HEK293 (cell line): ENCODE measurements around the gene C17orf67.

Experiments used
- CTCF ChIA-PET: fragments of 350-600 bp; formaldehyde crosslinking; extraction: SDS; loops from one replicate; lab custom pipeline; 2021; ENCODE audit warnings: antibody characterized with exemption; lab: Yijun Ruan, JAX
- POLR2A ChIA-PET: fragments of 300-600 bp; formaldehyde crosslinking; extraction: SDS; loops from one replicate; lab custom pipeline; 2020; ENCODE audit warnings: antibody characterized with exemption, inconsistent platforms; lab: Yijun Ruan, JAX
- H3K27ac ChIP-seq: fragments of 200-500 bp; sonication (Bioruptor generic); 2 replicates; pipeline ENCODE4 v1.5.1; 2014; ENCODE audit warnings: low read depth, low read length, control low read depth, inconsistent platforms; ENCODE audit errors: extremely low read depth
- H3K36me3 ChIP-seq, 2 experiments: fragments of 200-500 bp in 1 of 2; sonication (Bioruptor generic) in 1 of 2; 1 replicate in 1 of 2; 2 replicates in 1 of 2; pipeline ENCODE4 v1.5.1; 2014 to 2017; ENCODE audit warnings: inconsistent platforms in 2 of 2, low read length in 2 of 2; ENCODE audit not compliant: control insufficient read depth in 2 of 2, insufficient read depth in 1 of 2
- H3K4me1 ChIP-seq: fragments of 200-500 bp; sonication (Bioruptor generic); 2 replicates; pipeline ENCODE4 v1.5.1; 2014; ENCODE audit warnings: mild to moderate bottlenecking, low read length, inconsistent platforms; ENCODE audit not compliant: control insufficient read depth, insufficient read depth
- H3K4me3 ChIP-seq: 2 replicates; pipeline ENCODE4 v1.5.1; 2011; ENCODE audit warnings: low read depth, mild to moderate bottlenecking, control low read depth, low read length, moderate library complexity
- H3K9me3 ChIP-seq: fragments of 200-500 bp; sonication (Bioruptor generic); 2 replicates; pipeline ENCODE4 v1.5.1; 2014; ENCODE audit warnings: low read depth, low read length, inconsistent platforms; ENCODE audit not compliant: control insufficient read depth, insufficient read depth
- BCL11B ChIP-seq: fragments of 450-650 bp; formaldehyde crosslinking; IDR thresholded peaks from 2 replicates; pipeline ENCODE4 v1.5.1; 2016; ENCODE audit warnings: low read depth, missing biosample characterization, missing genetic modification characterization
- HOXA7 ChIP-seq: sonication (generic); formaldehyde crosslinking; IDR thresholded peaks from 2 replicates; pipeline ENCODE4 v1.8.1; 2022; ENCODE audit warnings: missing genetic modification reagents, borderline replicate concordance
- KLF8 ChIP-seq: fragments of 450-650 bp; formaldehyde crosslinking; IDR thresholded peaks from 2 replicates; pipeline ENCODE4 v1.5.1; 2016; ENCODE audit warnings: missing biosample characterization, missing genetic modification characterization
- PRDM1 ChIP-seq: fragments of 450-650 bp; formaldehyde crosslinking; IDR thresholded peaks from 2 replicates; pipeline ENCODE4; 2016; ENCODE audit warnings: missing biosample characterization, missing genetic modification characterization
- PRDM4 ChIP-seq: fragments of 450-650 bp; formaldehyde crosslinking; IDR thresholded peaks from 2 replicates; pipeline ENCODE4 v1.5.1; 2017; ENCODE audit warnings: missing biosample characterization, missing genetic modification characterization
- WT1 ChIP-seq: fragments of 450-650 bp; formaldehyde crosslinking; IDR thresholded peaks from 2 replicates; pipeline ENCODE4 v1.5.1; 2016; ENCODE audit warnings: missing biosample characterization, missing genetic modification characterization
- ZBTB26 ChIP-seq: fragments of 450-650 bp; formaldehyde crosslinking; optimal IDR thresholded peaks from 2 replicates; pipeline ENCODE3; 2016; ENCODE audit warnings: missing biosample characterization, mild to moderate bottlenecking, missing genetic modification characterization
- ZEB2 ChIP-seq: fragments of 450-650 bp; formaldehyde crosslinking; IDR thresholded peaks from 2 replicates; pipeline ENCODE4 v1.5.1; 2016; ENCODE audit warnings: missing biosample characterization, missing genetic modification characterization
- ZFP41 ChIP-seq: fragments of 450-650 bp; formaldehyde crosslinking; IDR thresholded peaks from 2 replicates; pipeline ENCODE4 v1.5.1; 2016; ENCODE audit warnings: missing biosample characterization, missing genetic modification characterization, borderline replicate concordance
- ZFP69B ChIP-seq: fragments of 450-650 bp; formaldehyde crosslinking; IDR thresholded peaks from 2 replicates; pipeline ENCODE4 v1.5.1; 2016; ENCODE audit warnings: missing biosample characterization, missing genetic modification characterization
- ZNF184 ChIP-seq: fragments of 450-650 bp; IDR thresholded peaks from 2 replicates; pipeline ENCODE4 v1.5.1; 2018; ENCODE audit warnings: missing biosample characterization, mild to moderate bottlenecking, missing genetic modification characterization
- ZNF266 ChIP-seq: fragments of 450-650 bp; formaldehyde crosslinking; IDR thresholded peaks from 2 replicates; pipeline ENCODE4 v1.5.1; 2016; ENCODE audit warnings: missing biosample characterization, missing genetic modification characterization, low read depth
- ZNF416 ChIP-seq: fragments of 450-650 bp; formaldehyde crosslinking; IDR thresholded peaks from 2 replicates; pipeline ENCODE4 v1.5.1; 2016; ENCODE audit warnings: missing biosample characterization, missing genetic modification characterization
- ZNF449 ChIP-seq: fragments of 450-650 bp; formaldehyde crosslinking; IDR thresholded peaks from 2 replicates; pipeline ENCODE4 v1.5.1; 2017; ENCODE audit warnings: missing biosample characterization, mild to moderate bottlenecking, missing genetic modification characterization, moderate library complexity
- ZNF501 ChIP-seq: fragments of 450-650 bp; formaldehyde crosslinking; IDR thresholded peaks from 2 replicates; pipeline ENCODE4 v1.5.1; 2016; ENCODE audit warnings: missing biosample characterization, missing genetic modification characterization
- ZNF555 ChIP-seq: fragments of 450-650 bp; formaldehyde crosslinking; conservative IDR thresholded peaks from 2 replicates; pipeline ENCODE4 v1.5.1; 2017; ENCODE audit warnings: missing biosample characterization, mild to moderate bottlenecking, missing genetic modification characterization, inconsistent platforms
- ZNF658 ChIP-seq: fragments of 450-650 bp; formaldehyde crosslinking; IDR thresholded peaks from 2 replicates; pipeline ENCODE4; 2016; ENCODE audit warnings: missing biosample characterization, missing genetic modification characterization
- ZNF677 ChIP-seq: fragments of 450-650 bp; IDR thresholded peaks from 2 replicates; pipeline ENCODE4 v1.5.0; 2018; ENCODE audit warnings: missing biosample characterization, mild to moderate bottlenecking, missing genetic modification characterization, moderate library complexity
- ZNF707 ChIP-seq: fragments of 450-650 bp; formaldehyde crosslinking; IDR thresholded peaks from 2 replicates; pipeline ENCODE4 v1.5.1; 2016; ENCODE audit warnings: missing biosample characterization, missing genetic modification characterization
- ZNF76 ChIP-seq: fragments of 450-650 bp; formaldehyde crosslinking; IDR thresholded peaks from 2 replicates; pipeline ENCODE4; 2016; ENCODE audit warnings: low read depth, missing biosample characterization, missing genetic modification characterization, borderline replicate concordance
- ZNF785 ChIP-seq: fragments of 450-650 bp; formaldehyde crosslinking; IDR thresholded peaks from 2 replicates; pipeline ENCODE4 v1.5.1; 2016; ENCODE audit warnings: missing biosample characterization, missing genetic modification characterization
- ZSCAN30 ChIP-seq: fragments of 450-650 bp; IDR thresholded peaks from 2 replicates; pipeline ENCODE4 v1.5.1; 2018; ENCODE audit warnings: missing biosample characterization, mild to moderate bottlenecking, missing genetic modification characterization, moderate library complexity
- TF ChIP-seq, protein P1 (sequence below): fragments of 450-650 bp; formaldehyde crosslinking; IDR thresholded peaks from 2 replicates; pipeline ENCODE4 v1.5.1; 2016; ENCODE audit warnings: missing biosample characterization, missing genetic modification characterization

C17orf67 gene

GRCh38 chr17:56880571-56880970, 46.9 kb upstream of the C17orf67 start (continued):
- no peak for TF ChIP-seq ZNF555

DNA sequence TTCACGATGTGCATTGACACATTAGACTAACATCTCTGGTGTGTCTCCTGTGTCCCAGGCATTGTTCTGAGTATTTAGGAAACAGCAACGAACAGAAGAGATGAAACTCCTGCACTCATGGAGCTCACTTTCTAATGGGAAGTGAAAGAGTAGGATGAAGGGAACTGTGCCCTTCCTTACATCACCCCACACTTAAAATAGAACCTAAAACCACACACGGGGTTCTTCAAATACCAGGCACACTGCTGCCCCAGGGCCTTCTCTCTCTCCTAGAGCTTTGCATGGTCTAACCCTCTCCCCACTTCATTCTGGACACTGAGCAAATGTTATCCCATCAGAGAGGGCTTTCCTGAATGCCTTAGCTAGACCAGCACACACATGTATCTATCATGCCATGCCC, 46.4 kb upstream of the C17orf67 start:
- no peak overlapping the region for H3K4me3 ChIP-seq
- ChIA-PET CTCF (interaction anchor here (1.6 kb wide), 1 partner anchor 11 kb away, joined by 5 read pairs; no protein-coding TSS in a partner anchor), POLR2A (no interaction called here)
- H3K9me3 ChIP-seq, result no peaks in the 10 kb centered on the region
- H3K36me3 ChIP-seq, result no peaks in the 10 kb centered on the region
- no peaks in the 10 kb centered on the region for H3K4me1 ChIP-seq
- TF ChIP-seq PRDM4 (tag by site-specific recombination) (no peak), ZNF658 (tag by site-specific recombination) (no peak), ZBTB26 (no peak), ZNF501 (no peak), ZNF785 (no peak)
- TF ChIP-seq, protein P1, sequence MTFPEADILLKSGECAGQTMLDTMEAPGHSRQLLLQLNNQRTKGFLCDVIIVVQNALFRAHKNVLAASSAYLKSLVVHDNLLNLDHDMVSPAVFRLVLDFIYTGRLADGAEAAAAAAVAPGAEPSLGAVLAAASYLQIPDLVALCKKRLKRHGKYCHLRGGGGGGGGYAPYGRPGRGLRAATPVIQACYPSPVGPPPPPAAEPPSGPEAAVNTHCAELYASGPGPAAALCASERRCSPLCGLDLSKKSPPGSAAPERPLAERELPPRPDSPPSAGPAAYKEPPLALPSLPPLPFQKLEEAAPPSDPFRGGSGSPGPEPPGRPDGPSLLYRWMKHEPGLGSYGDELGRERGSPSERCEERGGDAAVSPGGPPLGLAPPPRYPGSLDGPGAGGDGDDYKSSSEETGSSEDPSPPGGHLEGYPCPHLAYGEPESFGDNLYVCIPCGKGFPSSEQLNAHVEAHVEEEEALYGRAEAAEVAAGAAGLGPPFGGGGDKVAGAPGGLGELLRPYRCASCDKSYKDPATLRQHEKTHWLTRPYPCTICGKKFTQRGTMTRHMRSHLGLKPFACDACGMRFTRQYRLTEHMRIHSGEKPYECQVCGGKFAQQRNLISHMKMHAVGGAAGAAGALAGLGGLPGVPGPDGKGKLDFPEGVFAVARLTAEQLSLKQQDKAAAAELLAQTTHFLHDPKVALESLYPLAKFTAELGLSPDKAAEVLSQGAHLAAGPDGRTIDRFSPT, result no peak
- no peak overlapping the region for H3K27ac ChIP-seq

- ChIA-PET POLR2A (interaction anchor here (0.6 kb wide), 1 partner anchor 34 kb away, joined by 3 read pairs; the partner anchor contains the start of gene TRIM25), CTCF (interaction anchor here (0.5 to 1.6 kb wide), 4 partner anchors 12 to 363 kb away, joined by 3 to 5 read pairs (median 4); no protein-coding TSS in a partner anchor)
- Histone ChIP-seq H3K9me3 (no peaks in the 10 kb centered on the region), H3K36me3 (no peaks in the 10 kb centered on the region), H3K4me3 (no peak overlapping the region), H3K27ac (no peak overlapping the region), H3K4me1 (no peaks in the 10 kb centered on the region)
- TF ChIP-seq ZEB2 (tag by site-specific recombination), result no peak
- no peak for TF ChIP-seq ZSCAN30
- TF ChIP-seq ZNF677, result no peak
- TF ChIP-seq ZFP41 (tag by site-specific recombination), result no peak
- no peak for TF ChIP-seq WT1 (tag by site-specific recombination)
- no peak for TF ChIP-seq ZNF555
- no peak for TF ChIP-seq ZNF707 (tag by site-specific recombination)
- TF ChIP-seq ZNF266 (tag by site-specific recombination), result no peak
- no peak for TF ChIP-seq ZNF76 (tag by site-specific recombination)
- TF ChIP-seq BCL11B (tag by site-specific recombination), result no peak
- no peak for TF ChIP-seq ZNF449 (tag by site-specific recombination)
- TF ChIP-seq ZFP69B (tag by site-specific recombination), result no peak
- TF ChIP-seq, protein P1, result no peak
- TF ChIP-seq PRDM1 (tag by site-specific recombination), result no peak
- no peak for TF ChIP-seq HOXA7 (CRISPR knock-in tag)
- TF ChIP-seq ZNF184 (tag by site-specific recombination), result no peak
- no peak for TF ChIP-seq ZNF416 (tag by site-specific recombination)
- no peak for TF ChIP-seq ZNF658 (tag by site-specific recombination)
- TF ChIP-seq KLF8 (tag by site-specific recombination), result no peak
Observed at GRCh38 chr17:56879280-56879679, 45.6 kb upstream of the C17orf67 start.
